Sigmoid colon (tissue), 7 donors: ENCODE measurements around the gene IGF2. TPM values are rescaled to one million over a fixed set of nuclear protein-coding genes. Genes with fewer than 3 reads are reported as not detected.

Experiments
- DNase-seq: peaks from one replicate; pipeline ENCODE4 v3.0.0-alpha.2; 2019
- H3K27ac ChIP-seq, 4 donors: fragments of 200-600 bp; sonication (generic); one replicate each; pipeline ENCODE4 v1.5.1; 2016 to 2019; ENCODE audit warnings: mild to moderate bottlenecking in 1 of 4
- H3K27me3 ChIP-seq, 3 donors: fragments of 200-600 bp; sonication (generic); one replicate each; pipeline ENCODE4 v1.5.1; 2019; ENCODE audit warnings: mild to moderate bottlenecking in 1 of 3
- H3K36me3 ChIP-seq, 4 donors: fragments of 200-600 bp; sonication (generic); one replicate each; pipeline ENCODE4 v1.5.1; 2016 to 2019
- H3K4me1 ChIP-seq, 4 donors: fragments of 200-600 bp; sonication (generic); one replicate each; pipeline ENCODE4 v1.5.1; 2017 to 2019
- H3K4me3 ChIP-seq, 4 donors: fragments of 200-600 bp; sonication (generic); one replicate each; pipeline ENCODE4 v1.5.1; 2017 to 2019; ENCODE audit warnings: mild to moderate bottlenecking in 2 of 4, moderate library complexity in 1 of 4
- H3K9me3 ChIP-seq, 4 donors: fragments of 200-600 bp in 3 of 4; sonication (generic) in 3 of 4; one replicate each; pipeline versions ENCODE4 v1.5.1 to v1.6.1; 2013 to 2019
- CTCF ChIP-seq, 4 experiments: fragments of 450-650 bp in 3 of 4; fragments of 200-600 bp in 1 of 4; IDR thresholded peaks; one replicate each; pipeline ENCODE4 v1.5.1; 2016 to 2019; ENCODE audit warnings: antibody characterized with exemption in 4 of 4, mild to moderate bottlenecking in 3 of 4, moderate library complexity in 2 of 4
- EP300 ChIP-seq, 4 donors: sonication (generic); formaldehyde crosslinking; IDR thresholded peaks; one replicate each; pipeline ENCODE4 v1.6.1; 2017; ENCODE audit warnings: antibody characterized with exemption in 4 of 4
- POLR2A ChIP-seq, 2 donors: fragments of 450-650 bp; IDR thresholded peaks; one replicate each; pipeline ENCODE4 v1.6.1; 2016; ENCODE audit warnings: antibody characterized with exemption in 2 of 2, mild to moderate bottlenecking in 2 of 2, moderate library complexity in 2 of 2
- POLR2AphosphoS5 ChIP-seq, 4 donors: sonication (generic); formaldehyde crosslinking; IDR thresholded peaks; one replicate each; pipeline ENCODE4 v1.6.1; 2017; ENCODE audit warnings: antibody characterized with exemption in 4 of 4
- WGBS, 2 donors: extraction: QIAGEN DNeasy Blood & Tissue Kit; methylation state at CpG; one replicate each; pipeline ENCODE4 v1.1.7; 2013; 5-methylcytosine and 5-hydroxymethylcytosine counted together
- intact Hi-C: fragments of 100-400 bp; cut with DNase I; formaldehyde crosslinking; loops from one replicate; pipeline ENCODE4 v1.15.1; 2023
- polyA plus RNA-seq, 3 donors: library from polyadenylated mRNA; stranded (reverse); fragments of 200-250 nt; gene quantifications; one replicate each; pipeline ENCODE4 v1.2.3, GENCODE V29; 2013
- total RNA-seq, 4 donors: library from RNA; depleted of rRNA; stranded (reverse); fragments of >200 nt; gene quantifications; one replicate each; pipeline ENCODE4 v1.1.0, GENCODE V29; 2016
- donor health status: healthy with polysubstance abuse.
- donor health status: Bipolar disorder and iron deficiency.
- donor health status: healthy.

Gene IGF2
- total and polyA plus RNA-seq, 7 donors, result 1.6 to 63.1 (median 13.9) TPM

- H3K4me1 ChIP-seq, result peaks cover 0 to 10% (median 7%) of the 10 kb centered on the region in 4 donors
- no peak for DNase-seq
- intact Hi-C loops, result no loop called here
- WGBS, 2 donors, result 74 to 90% methylated on average over 22 of the region's 22 CpGs
- H3K4me3 ChIP-seq, result no peak overlapping the region
- peaks cover 7 to 54% (median 31%) of the 10 kb centered on the region in 3 donors for H3K27me3 ChIP-seq
- no peak overlapping the region for H3K27ac ChIP-seq
- no peaks in the 10 kb centered on the region for H3K36me3 ChIP-seq
- H3K9me3 ChIP-seq, result no peaks in the 10 kb centered on the region
- no peak for TF ChIP-seq POLR2AphosphoS5 (IDR thresholded peaks at IDR 0.05)
- TF ChIP-seq EP300 (IDR thresholded peaks at IDR 0.05), result no peak
Observed at GRCh38 chr11:2164081-2164480, 24.9 kb upstream of the IGF2 start.

- WGBS, 2 donors, result 41 to 74% methylated on average over 12 of the region's 12 CpGs
- no peak for TF ChIP-seq POLR2A (IDR thresholded peaks at IDR 0.05)
- no peak for TF ChIP-seq POLR2AphosphoS5 (IDR thresholded peaks at IDR 0.05)
- TF ChIP-seq EP300 (IDR thresholded peaks at IDR 0.05), result no peak
- no peak for TF ChIP-seq CTCF (IDR thresholded peaks at IDR 0.05)
- peaks cover 7 to 51% (median 28%) of the 10 kb centered on the region in 3 donors for H3K27me3 ChIP-seq
Observed at GRCh38 chr11:2163428-2163978, 24.3 kb upstream of the IGF2 start.

GRCh38 chr11:2160736-2161259 is 21.6 kb upstream of the IGF2 start, which contains the start of gene INS:
TSS of gene INS (minus strand) at chr11:2161209. CDS start at chr11:2160971, 238 bp downstream.
- WGBS, 2 donors, result 58 to 84% methylated on average over 13 of the region's 13 CpGs

More at GRCh38 chr11:2163428-2163978, 24.3 kb upstream of the IGF2 start:
- H3K36me3 ChIP-seq, result no peaks in the 10 kb centered on the region
- peaks cover 0 to 10% (median 7%) of the 10 kb centered on the region in 4 donors for H3K4me1 ChIP-seq
- H3K27ac ChIP-seq, result no peak overlapping the region
- H3K9me3 ChIP-seq, result no peaks in the 10 kb centered on the region
- DNase-seq, result no peak
- no peak overlapping the region for H3K4me3 ChIP-seq
- intact Hi-C loops, result no loop called here

GRCh38 chr11:2159536-2160413 is 20.6 kb upstream of the IGF2 start:
- intact Hi-C loops, result no loop called here
- no peaks in the 10 kb centered on the region for H3K4me1 ChIP-seq
- no peak overlapping the region for H3K27ac ChIP-seq
- H3K4me3 ChIP-seq, result no peak overlapping the region
- H3K27me3 ChIP-seq, result peaks cover 0 to 37% (median 25%) of the 10 kb centered on the region in 3 donors
- WGBS, 2 donors, result 52 to 79% methylated on average over 36 of the region's 36 CpGs
- H3K9me3 ChIP-seq, result no peaks in the 10 kb centered on the region
- no peak for DNase-seq
- TF ChIP-seq POLR2AphosphoS5 (IDR thresholded peaks at IDR 0.05) (no peak), POLR2A (IDR thresholded peaks at IDR 0.05) (no peak), EP300 (IDR thresholded peaks at IDR 0.05) (no peak), CTCF (IDR thresholded peaks at IDR 0.05) (no peak)
- no peaks in the 10 kb centered on the region for H3K36me3 ChIP-seq

More at GRCh38 chr11:2160736-2161259, 21.6 kb upstream of the IGF2 start, which contains the start of gene INS:
- Histone ChIP-seq H3K9me3 (no peaks in the 10 kb centered on the region), H3K36me3 (no peaks in the 10 kb centered on the region), H3K27ac (no peak within 1 kb of the TSS), H3K27me3 (peaks cover 0 to 48% (median 31%) of the 10 kb centered on the region in 3 donors), H3K4me1 (no peaks in the 10 kb centered on the region), H3K4me3 (no peak within 1 kb of the TSS)
- intact Hi-C loops, result no loop called here
- TF ChIP-seq POLR2AphosphoS5 (IDR thresholded peaks at IDR 0.05) (no peak), POLR2A (IDR thresholded peaks at IDR 0.05) (no peak), EP300 (IDR thresholded peaks at IDR 0.05) (no peak), CTCF (IDR thresholded peaks at IDR 0.05) (no peak)
- DNase-seq, result no peak

- no peaks in the 10 kb centered on the region for H3K9me3 ChIP-seq
- intact Hi-C loops, result no loop called here
- TF ChIP-seq CTCF (IDR thresholded peaks at IDR 0.05) (no peak), EP300 (IDR thresholded peaks at IDR 0.05) (no peak), POLR2AphosphoS5 (IDR thresholded peaks at IDR 0.05) (no peak), POLR2A (IDR thresholded peaks at IDR 0.05) (no peak)
- no peak overlapping the region for H3K4me3 ChIP-seq
- WGBS, 2 donors, result 51 to 77% methylated on average over 10 of the region's 10 CpGs
- no peak for DNase-seq
- H3K4me1 ChIP-seq, result no peaks in the 10 kb centered on the region
- no peaks in the 10 kb centered on the region for H3K36me3 ChIP-seq
- peaks cover 0 to 30% (median 25%) of the 10 kb centered on the region in 3 donors for H3K27me3 ChIP-seq
- no peak overlapping the region for H3K27ac ChIP-seq
Observed at GRCh38 chr11:2158966-2159365, 19.8 kb upstream of the IGF2 start.
